Panc1 (cell line): ENCODE data around the gene GPR55. TPM values are rescaled to one million over a fixed set of nuclear protein-coding genes. Genes with fewer than 3 reads are reported as not detected.

ENCODE experiments used
- ATAC-seq: fragments of 200-7000 bp; cut with Tn5 transposase; 2 replicates; pipeline ENCODE4 v1.9.1; 2020; ENCODE audit warnings: mild to moderate bottlenecking, moderate library complexity
- BruUV-seq: library from RNA; stranded (reverse); fragments of 400-500 nt; replicated peaks from 2 replicates; lab custom pipeline; 2021; lab: Mats Ljungman, UMichigan
- CTCF ChIA-PET: fragments of 300-600 bp; sonication (Branson Sonifier 250); formaldehyde crosslinking; loops from one replicate; lab custom pipeline; 2022; ENCODE audit warnings: antibody characterized with exemption; lab: Charles Lee
- POLR2A ChIA-PET: fragments of 300-600 bp; sonication (Branson Sonifier 250); formaldehyde crosslinking; loops from one replicate; lab custom pipeline; 2022; ENCODE audit warnings: antibody characterized with exemption; lab: Charles Lee
- DNase-seq: peaks from one replicate; pipeline ENCODE4 v3.0.0-alpha.2; 2010; ENCODE audit warnings: low read depth, low spot score
- H3K27ac ChIP-seq: 2 replicates; pipeline ENCODE4 v1.5.1; 2011; ENCODE audit warnings: mild to moderate bottlenecking, low read length, inconsistent platforms
- H3K27me3 ChIP-seq: fragments of 200-500 bp; sonication (Bioruptor generic); 2 replicates; pipeline ENCODE4 v1.6.0; 2014; ENCODE audit warnings: low read length, inconsistent platforms; ENCODE audit not compliant: control insufficient read depth, insufficient read depth
- H3K36me3 ChIP-seq: fragments of 200-500 bp; sonication (Bioruptor generic); 2 replicates; pipeline ENCODE4 v1.5.1; 2014; ENCODE audit warnings: inconsistent platforms, mild to moderate bottlenecking, low read length, moderate library complexity; ENCODE audit not compliant: control insufficient read depth, insufficient read depth
- H3K4me1 ChIP-seq: 2 replicates; pipeline ENCODE4 v1.5.1; 2011; ENCODE audit warnings: inconsistent platforms, mild to moderate bottlenecking, low read length, moderate library complexity; ENCODE audit not compliant: control insufficient read depth, insufficient read depth
- H3K4me3 ChIP-seq, 2 experiments: 2 replicates each; pipeline ENCODE4 v1.5.1; 2011 to 2012; ENCODE audit warnings: low read depth in 2 of 2, low read length in 2 of 2, mild to moderate bottlenecking in 2 of 2, inconsistent platforms in 1 of 2, moderate library complexity in 1 of 2
- H3K9me3 ChIP-seq: fragments of 200-500 bp; sonication (Bioruptor generic); 2 replicates; pipeline ENCODE4 v1.5.1; 2014; ENCODE audit warnings: low read depth, mild to moderate bottlenecking, inconsistent platforms, low read length, moderate library complexity; ENCODE audit not compliant: control insufficient read depth, insufficient read depth
- POLR2AphosphoS5 ChIP-seq: IDR thresholded peaks from 2 replicates; pipeline ENCODE4 v1.6.1; 2012; ENCODE audit warnings: mild to moderate bottlenecking, low read depth, low read length, moderate library complexity
- REST ChIP-seq, 2 experiments: IDR thresholded peaks; 2 replicates each; pipeline ENCODE4 v1.6.1; 2011 to 2012; ENCODE audit warnings: low read depth in 2 of 2, control low read depth in 1 of 2, low read length in 1 of 2, mild to moderate bottlenecking in 1 of 2, moderate library complexity in 1 of 2; ENCODE audit not compliant: insufficient read depth in 1 of 2
- SIN3A ChIP-seq: IDR thresholded peaks from 2 replicates; pipeline ENCODE4 v1.6.1; 2012; ENCODE audit warnings: low read depth, mild to moderate bottlenecking, low read length, moderate library complexity, borderline replicate concordance; ENCODE audit not compliant: insufficient read depth
- TCF7L2 ChIP-seq: IDR thresholded peaks from 2 replicates; pipeline ENCODE4 v1.6.1; 2011; ENCODE audit warnings: mild to moderate bottlenecking, low read depth, low read length, inconsistent platforms
- in situ Hi-C: cut with HindIII; loops from 2 replicates; pipeline ENCODE4 v1.10.0; 2016; ENCODE audit warnings: low sequenced_read_pairs, low pct_unique_long_range_greater_than_20kb
- intact Hi-C: fragments of 100-400 bp; cut with micrococcal nuclease; formaldehyde crosslinking; loops from one replicate; pipeline ENCODE4 v1.10.0; 2022; ENCODE audit not compliant: unreplicated experiment
- total RNA-seq: library from RNA; stranded (reverse); gene quantifications from one replicate; pipeline ENCODE4 v1.2.1, GENCODE V29; 2021; ENCODE audit not compliant: unreplicated experiment
- TF ChIP-seq, protein P1 (sequence below): fragments of 450-650 bp; IDR thresholded peaks from 2 replicates; pipeline ENCODE4 v1.5.1; 2017; ENCODE audit warnings: mild to moderate bottlenecking

Gene GPR55
- total RNA-seq, 1 experiment from 2014 or later = 0.08 TPM

DNA sequence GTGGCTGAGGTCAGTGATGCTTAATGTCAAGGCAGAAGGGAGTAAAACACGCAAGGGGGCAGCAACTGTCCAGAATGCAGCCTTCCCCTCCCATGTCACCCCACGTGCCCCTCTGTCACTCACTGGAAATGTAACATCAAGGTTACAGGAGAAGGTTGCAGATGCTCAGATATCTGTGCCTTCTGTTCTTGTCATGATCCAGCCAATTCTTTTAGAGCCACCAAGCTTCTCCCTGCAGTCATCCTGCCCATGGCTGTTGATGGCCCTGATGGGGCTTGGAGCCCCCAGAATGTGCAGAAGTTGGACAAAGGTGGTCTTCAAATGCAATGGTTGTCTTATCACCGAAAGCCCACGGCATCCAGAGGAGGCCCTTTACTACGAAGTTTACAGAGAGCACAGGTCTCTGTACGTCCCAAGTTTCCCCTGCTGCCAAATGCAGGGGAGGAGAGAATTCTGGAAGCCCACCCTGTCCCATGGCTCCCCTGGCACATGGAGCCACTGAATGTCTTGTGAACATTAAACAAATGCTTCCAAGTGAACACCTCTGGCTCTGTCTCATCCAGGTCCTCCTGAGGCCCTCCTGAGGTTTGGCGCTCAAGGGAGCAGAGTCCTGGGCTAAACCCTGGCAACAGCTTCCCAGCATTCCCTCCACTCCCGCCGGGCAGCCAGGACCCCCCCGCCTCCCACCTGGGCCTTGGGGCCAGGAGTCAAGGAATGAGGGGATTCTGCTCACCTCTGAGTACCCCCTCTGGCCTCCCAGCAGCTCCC, 4.5 kb upstream of the GPR55 start:
- Histone ChIP-seq H3K4me1 (no peaks in the 10 kb centered on the region), H3K9me3 (no peaks in the 10 kb centered on the region), H3K27ac (no peak overlapping the region), H3K4me3 (no peak overlapping the region), H3K36me3 (no peaks in the 10 kb centered on the region), H3K27me3 (no peaks in the 10 kb centered on the region)
- intact Hi-C loops (no loop called here), in situ Hi-C loops (no loop called here)
- POLR2A ChIA-PET = no interaction called here
- DNase-seq (no peak), ATAC-seq (no peak)
- no TSS peak for BruUV-seq
- CTCF ChIA-PET = no interaction called here
- TF ChIP-seq REST (IDR thresholded peaks at IDR 0.05; ENCODE audit: insufficient read depth in 1 of 2, low read depth in 2 of 2, low read length in 1 of 2) (no peak), TCF7L2 (no peak), SIN3A (no peak), POLR2AphosphoS5 (no peak)
- TF ChIP-seq, protein P1, sequence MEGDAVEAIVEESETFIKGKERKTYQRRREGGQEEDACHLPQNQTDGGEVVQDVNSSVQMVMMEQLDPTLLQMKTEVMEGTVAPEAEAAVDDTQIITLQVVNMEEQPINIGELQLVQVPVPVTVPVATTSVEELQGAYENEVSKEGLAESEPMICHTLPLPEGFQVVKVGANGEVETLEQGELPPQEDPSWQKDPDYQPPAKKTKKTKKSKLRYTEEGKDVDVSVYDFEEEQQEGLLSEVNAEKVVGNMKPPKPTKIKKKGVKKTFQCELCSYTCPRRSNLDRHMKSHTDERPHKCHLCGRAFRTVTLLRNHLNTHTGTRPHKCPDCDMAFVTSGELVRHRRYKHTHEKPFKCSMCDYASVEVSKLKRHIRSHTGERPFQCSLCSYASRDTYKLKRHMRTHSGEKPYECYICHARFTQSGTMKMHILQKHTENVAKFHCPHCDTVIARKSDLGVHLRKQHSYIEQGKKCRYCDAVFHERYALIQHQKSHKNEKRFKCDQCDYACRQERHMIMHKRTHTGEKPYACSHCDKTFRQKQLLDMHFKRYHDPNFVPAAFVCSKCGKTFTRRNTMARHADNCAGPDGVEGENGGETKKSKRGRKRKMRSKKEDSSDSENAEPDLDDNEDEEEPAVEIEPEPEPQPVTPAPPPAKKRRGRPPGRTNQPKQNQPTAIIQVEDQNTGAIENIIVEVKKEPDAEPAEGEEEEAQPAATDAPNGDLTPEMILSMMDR = no peak

DNA sequence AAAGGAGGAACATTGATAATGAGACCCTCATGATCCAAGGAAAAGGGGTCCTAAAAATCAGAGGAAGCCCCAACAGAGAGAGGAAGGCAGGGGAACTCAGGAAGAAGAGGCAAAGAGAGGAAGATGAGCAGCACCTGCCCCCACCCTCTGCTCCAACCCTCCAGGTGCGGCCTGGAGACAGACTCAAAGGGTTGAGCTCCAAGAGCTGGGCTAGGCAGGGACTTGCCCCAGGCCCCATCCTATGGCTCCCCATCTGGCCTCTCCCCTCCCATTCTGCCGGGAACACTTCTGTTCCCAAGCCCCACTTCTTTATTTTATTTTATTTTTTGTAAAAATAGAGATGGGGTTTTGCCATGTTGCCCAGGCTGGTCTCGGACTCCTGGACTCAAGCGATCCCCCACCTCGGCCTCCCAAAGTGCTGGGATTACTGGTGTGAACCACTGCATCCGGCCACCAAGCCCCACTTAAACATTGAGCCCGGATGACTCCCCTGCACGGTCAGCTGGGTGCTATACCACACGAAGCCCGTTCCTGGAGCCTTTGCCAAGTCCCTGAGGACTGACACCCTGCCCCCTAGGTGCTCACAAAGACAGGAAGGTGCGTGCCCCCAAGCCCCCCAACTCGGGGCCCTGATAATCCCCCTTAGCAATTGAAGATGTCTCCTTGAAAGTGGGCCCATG, 3.8 kb upstream of the GPR55 start:
- no peaks in the 10 kb centered on the region for H3K9me3 ChIP-seq
- intact Hi-C loops (no loop called here), in situ Hi-C loops (no loop called here)
- ChIA-PET POLR2A (no interaction called here), CTCF (no interaction called here)
- ATAC-seq = no peak
- no peak overlapping the region for H3K4me3 ChIP-seq
- no peak for DNase-seq
- no TSS peak for BruUV-seq
- H3K27me3 ChIP-seq = no peaks in the 10 kb centered on the region
- H3K36me3 ChIP-seq = no peaks in the 10 kb centered on the region
- no peak overlapping the region for H3K27ac ChIP-seq
- no peak for TF ChIP-seq POLR2AphosphoS5
- TF ChIP-seq, protein P1 = no peak
- no peak for TF ChIP-seq REST (IDR thresholded peaks at IDR 0.05; ENCODE audit: insufficient read depth in 1 of 2, low read depth in 2 of 2, low read length in 1 of 2)
- no peak for TF ChIP-seq TCF7L2
- TF ChIP-seq SIN3A = no peak
- H3K4me1 ChIP-seq = no peaks in the 10 kb centered on the region
